Endodermal cell (in vitro differentiated cells): ENCODE data around the gene DHRS2. TPM values are rescaled to one million over a fixed set of nuclear protein-coding genes. Genes with fewer than 3 reads are reported as not detected.
A peak's percentile ranks its signal among the peaks of the same experiment; 100 is the strongest.

ENCODE experiments used
- DNase-seq: peaks from one replicate; pipeline ENCODE4 v3.0.0-alpha.2; 2017
- H3K27ac ChIP-seq: 2 replicates; pipeline ENCODE4 v1.5.1; 2013; ENCODE audit warnings: mild to moderate bottlenecking, low read depth, low read length, moderate library complexity
- H3K27me3 ChIP-seq: 2 replicates; pipeline ENCODE4 v1.6.1; 2013; ENCODE audit warnings: mild to moderate bottlenecking, low read length, moderate library complexity; ENCODE audit not compliant: insufficient read depth, control insufficient read depth, poor library complexity, severe bottlenecking
- H3K36me3 ChIP-seq: 2 replicates; pipeline ENCODE4 v1.7.0; 2013; ENCODE audit warnings: mild to moderate bottlenecking, low read length, moderate library complexity; ENCODE audit not compliant: control insufficient read depth, insufficient read depth
- H3K4me1 ChIP-seq: one replicate; pipeline ENCODE4 v1.7.0; 2013; ENCODE audit warnings: low read length; ENCODE audit not compliant: control insufficient read depth, insufficient read depth
- H3K4me3 ChIP-seq: 2 replicates; pipeline ENCODE4 v1.5.1; 2013; ENCODE audit warnings: mild to moderate bottlenecking, low read length, moderate library complexity
- H3K9ac ChIP-seq: 2 replicates; pipeline ENCODE4 v1.6.1; 2013; ENCODE audit warnings: mild to moderate bottlenecking, low read length, moderate library complexity; ENCODE audit not compliant: poor library complexity, severe bottlenecking; ENCODE audit errors: extremely low read depth
- H3K9me3 ChIP-seq: 2 replicates; pipeline ENCODE4 v1.6.1; 2013; ENCODE audit warnings: mild to moderate bottlenecking, low read length, moderate library complexity; ENCODE audit not compliant: control insufficient read depth
- H3K27ac Mint-ChIP-seq: 2 replicates; pipeline ENCODE4 v1.8.0; 2020; ENCODE audit warnings: mixed read lengths
- H3K27me3 Mint-ChIP-seq: 2 replicates; pipeline ENCODE4 v1.8.0; 2021; ENCODE audit warnings: mild to moderate bottlenecking, mixed read lengths; ENCODE audit not compliant: insufficient read depth
- H3K36me3 Mint-ChIP-seq: 2 replicates; pipeline ENCODE4 v1.8.0; 2020; ENCODE audit warnings: low read depth, mixed read lengths
- H3K4me1 Mint-ChIP-seq: 2 replicates; pipeline ENCODE4 v1.8.0; 2020; ENCODE audit warnings: mixed read lengths
- H3K4me3 Mint-ChIP-seq: 2 replicates; pipeline ENCODE4 v1.8.0; 2020; ENCODE audit warnings: mild to moderate bottlenecking, moderate library complexity, mixed read lengths
- H3K9me3 Mint-ChIP-seq: 2 replicates; pipeline ENCODE4 v1.8.0; 2020; ENCODE audit warnings: mild to moderate bottlenecking, mixed read lengths
- CTCF ChIP-seq: fragments of 200-600 bp; sonication (generic); conservative IDR thresholded peaks from 2 replicates; pipeline ENCODE4 v1.5.0; 2021; ENCODE audit warnings: antibody characterized with exemption, mild to moderate bottlenecking
- WGBS, 2 experiments: methylation state at CpG; one replicate each; pipeline versions ENCODE4 v1.1.5 to v1.1.7; 2013; ENCODE audit warnings: missing lambda C conversion rate in 2 of 2, mixed read lengths in 1 of 2; ENCODE audit not compliant: insufficient coverage in 1 of 2, insufficient read length in 1 of 2; 5-methylcytosine and 5-hydroxymethylcytosine counted together
- total RNA-seq, 2 donors: library from RNA; stranded (reverse); fragmentation: NEBNext Ultra II Directional in 1 of 2; extraction: Animal tissue kit (Norgen Biotek cat#: 25700) in 1 of 2; gene quantifications; 2 replicates in 1 of 2; 3 replicates in 1 of 2; pipeline ENCODE4 v1.2.1, GENCODE V29; 2021

The DHRS2 gene
- total RNA-seq, 2 donors from 2014 or later, result 0.66 to 1.2 TPM

- peaks cover 44% of the 10 kb centered on the region for H3K9me3 ChIP-seq
- no peak overlapping the region for H3K9ac ChIP-seq
- peaks cover 37% of the 10 kb centered on the region for H3K9me3 Mint-ChIP-seq
- no peak overlapping the region for H3K27ac Mint-ChIP-seq
- H3K4me1 Mint-ChIP-seq, result peaks cover 33% of the 10 kb centered on the region
- DNase-seq, result no peak
- TF ChIP-seq CTCF, result no peak
- no peak overlapping the region for H3K4me3 Mint-ChIP-seq
- H3K27me3 ChIP-seq, result no peaks in the 10 kb centered on the region
- H3K4me3 ChIP-seq, result no peak overlapping the region
- no peak overlapping the region for H3K27ac ChIP-seq
- peaks cover 29% of the 10 kb centered on the region for H3K4me1 ChIP-seq
- no peaks in the 10 kb centered on the region for H3K36me3 ChIP-seq
- H3K36me3 Mint-ChIP-seq, result no peaks in the 10 kb centered on the region
- no peaks in the 10 kb centered on the region for H3K27me3 Mint-ChIP-seq
These were observed 6.2 kb upstream of the DHRS2 start for GRCh38 chr14:23629832-23630396.

DNA sequence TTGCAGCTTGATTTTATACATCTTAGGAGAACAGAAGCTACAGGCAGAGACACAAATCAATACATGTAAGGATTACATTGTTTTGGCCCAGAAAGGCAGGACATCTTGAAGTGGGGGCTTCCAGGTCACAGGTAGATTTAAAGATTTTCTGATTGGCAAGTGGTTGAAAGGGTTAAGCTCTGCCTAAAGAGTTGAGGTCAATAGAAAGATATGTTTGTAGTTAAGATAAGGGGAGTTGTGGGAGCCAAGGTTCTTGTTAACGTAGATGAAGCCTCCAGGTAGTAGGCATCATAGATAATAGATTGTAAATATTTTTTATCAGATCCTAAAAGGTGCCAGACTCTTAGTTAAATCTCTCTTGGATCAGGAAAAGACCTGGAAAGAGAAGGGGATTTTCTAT, 5.5 kb upstream of the DHRS2 start:
- no peak for TF ChIP-seq CTCF
- no peak for DNase-seq
- Mint-ChIP-seq H3K36me3 (no peaks in the 10 kb centered on the region), H3K9me3 (peaks cover 35% of the 10 kb centered on the region), H3K4me1 (peaks cover 33% of the 10 kb centered on the region), H3K27ac (no peak overlapping the region), H3K27me3 (no peaks in the 10 kb centered on the region), H3K4me3 (no peak overlapping the region)
- H3K9me3 ChIP-seq, result peaks cover 36% of the 10 kb centered on the region
- H3K4me3 ChIP-seq, result peak overlapping the region; percentile 38
- H3K4me1 ChIP-seq, result peaks cover 29% of the 10 kb centered on the region
- H3K27me3 ChIP-seq, result no peaks in the 10 kb centered on the region
- H3K27ac ChIP-seq, result no peak overlapping the region
- WGBS, 2 experiments, result 33% methylated on average over 1 of the region's 1 CpG; no CpG with 5 or more reads in 1 of the 2 experiments
- H3K36me3 ChIP-seq, result no peaks in the 10 kb centered on the region
- no peak overlapping the region for H3K9ac ChIP-seq

DNA sequence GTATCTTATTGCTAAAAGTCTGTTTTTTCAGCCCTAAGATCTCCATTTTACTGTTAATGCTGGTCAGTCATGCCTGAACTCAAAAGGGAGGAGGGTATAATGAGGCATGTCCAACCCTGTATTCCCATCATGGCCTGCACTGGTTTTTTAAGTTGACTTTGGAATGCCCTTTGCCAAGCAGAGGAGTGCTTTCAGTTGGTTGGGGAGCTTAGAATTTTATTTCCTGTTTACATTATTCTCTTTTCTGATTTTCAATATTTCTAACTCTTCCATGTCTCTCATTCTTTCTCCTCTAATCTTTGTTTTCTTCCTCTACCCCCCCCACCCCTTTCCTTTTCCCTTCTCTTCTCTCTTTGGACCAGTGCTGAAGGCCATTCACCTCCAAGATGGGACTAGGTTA, 4.9 kb upstream of the DHRS2 start:
- H3K9ac ChIP-seq, result peak overlapping the region; percentile 13
- Mint-ChIP-seq H3K9me3 (peaks cover 32% of the 10 kb centered on the region), H3K4me3 (no peak overlapping the region), H3K27me3 (no peaks in the 10 kb centered on the region), H3K4me1 (peaks cover 33% of the 10 kb centered on the region), H3K36me3 (no peaks in the 10 kb centered on the region), H3K27ac (peak overlapping the region; percentile 74)
- no peaks in the 10 kb centered on the region for H3K36me3 ChIP-seq
- TF ChIP-seq CTCF, result no peak
- no peaks in the 10 kb centered on the region for H3K27me3 ChIP-seq
- H3K4me1 ChIP-seq, result peaks cover 29% of the 10 kb centered on the region
- no peak for DNase-seq
- H3K27ac ChIP-seq, result no peak overlapping the region
- H3K4me3 ChIP-seq, result peak overlapping the region; percentile 38
- peaks cover 31% of the 10 kb centered on the region for H3K9me3 ChIP-seq
